GM19239 (cell line): Measurements from ENCODE around the gene SLC45A2.
A peak's percentile ranks its signal among the peaks of the same experiment; 100 is the strongest.
"Not testable (repeated sequence)": the region's sequence is repeated elsewhere in the genome, so short reads cannot be mapped to it uniquely, and the experiment has no call there.

Source experiments
- DNase-seq: peaks from one replicate; pipeline ENCODE4 v3.0.0; 2011; ENCODE audit warnings: low spot score; ENCODE audit not compliant: insufficient read length
- FAIRE-seq: peaks from 2 replicates; lab custom pipeline; 2011; peaks lifted over from hg19 to GRCh38; lab: Jason Lieb, UNC

The SLC45A2 gene

DNA sequence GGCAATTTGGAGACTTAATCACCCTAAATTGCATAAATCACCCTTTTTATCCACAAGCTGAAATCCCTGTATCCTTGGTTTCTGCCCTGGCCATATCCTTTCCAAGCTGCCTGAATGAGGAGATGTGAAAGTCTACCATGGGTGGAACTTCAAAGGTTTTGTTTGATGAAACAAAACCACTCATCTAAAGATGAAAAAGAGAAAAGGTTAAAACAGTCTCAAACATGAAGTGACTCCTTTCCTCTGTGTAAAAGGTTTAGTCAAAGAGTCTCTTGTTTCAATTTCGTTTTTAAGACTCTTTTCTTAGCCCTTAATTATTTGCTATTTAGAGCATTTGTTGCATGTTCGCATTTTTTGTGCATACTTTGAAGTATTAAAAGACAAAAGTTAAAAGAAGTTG, 11.2 kb downstream of the SLC45A2 start:
- FAIRE-seq (peak; percentile 56), DNase-seq (no peak)

DNA sequence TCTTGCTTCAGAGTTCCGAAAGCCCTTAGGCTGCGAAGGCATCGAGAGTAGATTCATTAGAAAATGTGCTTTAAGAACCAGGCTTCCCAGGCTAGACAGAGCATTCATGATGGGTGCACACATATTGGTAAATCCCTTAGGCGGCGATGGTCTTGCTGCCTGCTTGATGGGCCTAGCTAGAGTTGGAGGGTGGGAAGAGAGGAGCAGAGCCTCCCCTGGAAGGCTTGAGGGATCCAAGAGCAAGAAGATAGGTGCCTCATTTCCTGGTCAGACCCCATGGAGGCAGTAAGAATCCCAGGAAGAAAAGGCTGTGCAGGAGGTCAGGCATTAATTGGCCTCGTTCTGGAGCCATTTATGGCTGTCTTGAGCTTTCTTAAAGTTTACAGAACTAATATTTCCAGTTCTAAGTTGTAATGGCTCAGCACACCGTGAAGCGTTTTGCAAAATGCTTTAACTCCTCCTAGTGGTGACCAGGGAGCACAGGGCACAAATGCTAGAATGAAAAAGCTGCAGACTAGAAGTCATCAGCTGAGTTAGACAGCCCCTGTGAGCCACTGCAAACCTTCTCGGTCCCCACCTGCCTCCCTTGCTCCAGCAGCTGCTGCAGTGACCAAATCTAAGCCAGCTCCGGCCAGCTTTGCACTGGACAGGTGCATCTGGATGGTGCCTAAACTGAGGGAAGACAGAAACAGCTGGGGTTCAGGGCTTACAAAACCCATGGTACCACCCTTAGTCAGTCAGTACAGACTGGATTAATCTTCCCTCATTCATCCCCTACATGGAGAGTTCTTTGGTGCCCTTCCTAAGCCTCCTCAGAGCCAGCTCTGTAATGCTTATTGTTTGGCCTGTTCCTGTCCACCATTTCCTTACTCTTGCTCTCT, 14.7 kb downstream of the SLC45A2 start:
- peak; percentile 61 for FAIRE-seq

DNA sequence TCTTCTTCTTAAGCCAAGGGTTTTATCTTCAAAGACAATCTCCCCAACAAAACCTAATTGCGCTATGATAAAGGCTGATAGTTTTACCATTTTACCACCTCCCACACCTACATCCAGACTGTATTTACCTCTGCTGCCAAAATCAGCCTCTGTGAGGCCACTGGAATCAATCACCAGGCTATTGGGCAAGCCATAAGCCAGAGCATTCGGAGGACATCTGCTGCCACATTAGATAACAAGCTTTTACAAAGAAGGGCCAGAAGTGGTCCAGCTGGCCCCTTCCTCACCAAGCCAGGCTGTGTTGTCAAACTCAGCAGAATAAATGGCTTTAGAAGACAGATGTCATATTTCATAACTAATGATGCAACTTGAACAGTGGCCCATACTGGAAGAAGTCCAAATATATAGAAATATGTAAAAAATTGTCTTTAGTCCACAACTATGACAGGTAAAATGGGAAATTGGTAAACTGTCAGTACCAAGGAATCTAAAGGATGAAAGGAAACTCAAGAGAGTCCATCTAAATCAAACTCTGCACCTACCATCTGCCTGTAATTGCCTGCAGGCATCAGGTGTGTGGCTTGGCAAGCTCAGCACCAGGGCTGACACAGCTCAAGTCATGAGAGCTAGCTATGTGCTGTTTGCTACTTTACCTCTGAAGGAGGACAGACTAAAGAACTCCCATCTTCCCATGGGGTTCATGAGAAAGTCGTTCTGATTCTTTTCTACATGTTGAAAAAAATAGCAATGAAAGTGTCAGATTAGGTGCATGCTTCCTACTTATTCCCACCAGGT, 16.1 kb downstream of the SLC45A2 start:
- no peak for FAIRE-seq
- no peak for DNase-seq

More for the DNA sequence above, 14.7 kb downstream of the SLC45A2 start:
- peak; percentile 42 for DNase-seq

DNA sequence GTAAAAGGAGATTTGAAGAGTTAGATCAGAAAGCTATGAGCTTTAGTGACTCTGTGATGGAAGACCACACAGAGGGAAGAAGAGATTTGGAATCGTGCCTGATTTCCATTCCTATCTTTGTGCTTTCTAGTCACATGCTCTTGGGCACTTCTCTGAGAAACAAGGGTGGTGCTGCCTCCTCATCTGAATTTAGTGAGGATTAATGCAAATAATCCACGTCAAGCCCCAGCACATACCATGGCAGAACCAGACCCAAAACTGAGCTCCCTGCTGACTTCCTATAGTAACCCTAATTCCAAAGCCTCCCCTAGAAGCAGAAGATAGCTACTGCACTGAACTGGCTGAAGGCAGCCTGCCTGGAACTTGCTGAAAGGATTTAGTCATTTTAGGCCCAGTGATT, 17.7 kb downstream of the SLC45A2 start:
- FAIRE-seq (no peak), DNase-seq (no peak)

DNA sequence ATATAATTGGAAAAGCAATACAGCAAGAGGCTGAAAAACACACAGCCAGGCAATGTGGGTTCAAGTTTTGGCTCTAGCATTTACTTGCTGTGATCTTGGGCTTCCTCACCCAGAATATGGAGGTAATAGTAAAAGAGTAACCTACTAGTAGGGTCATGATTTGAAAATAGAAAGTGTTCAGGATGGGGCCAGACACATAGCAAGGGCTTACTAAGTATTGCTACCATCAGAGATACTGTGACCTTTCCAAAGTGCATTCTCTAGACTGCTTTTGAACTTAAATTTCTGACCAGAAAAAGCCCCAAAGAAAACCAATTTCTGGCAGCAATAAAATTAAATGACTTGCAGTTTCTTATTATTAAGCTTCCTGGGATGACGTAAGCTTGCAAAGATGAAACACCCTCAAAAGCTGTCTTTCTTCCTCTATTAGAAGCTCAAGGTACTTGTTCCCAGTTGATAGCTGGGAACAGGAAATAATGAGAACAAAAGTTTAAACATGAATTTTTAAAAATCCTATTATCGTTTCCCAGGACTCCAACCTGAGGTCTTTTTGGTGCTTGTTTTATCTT, 20.3 kb downstream of the SLC45A2 start:
- FAIRE-seq = no peak
- no peak for DNase-seq

DNA sequence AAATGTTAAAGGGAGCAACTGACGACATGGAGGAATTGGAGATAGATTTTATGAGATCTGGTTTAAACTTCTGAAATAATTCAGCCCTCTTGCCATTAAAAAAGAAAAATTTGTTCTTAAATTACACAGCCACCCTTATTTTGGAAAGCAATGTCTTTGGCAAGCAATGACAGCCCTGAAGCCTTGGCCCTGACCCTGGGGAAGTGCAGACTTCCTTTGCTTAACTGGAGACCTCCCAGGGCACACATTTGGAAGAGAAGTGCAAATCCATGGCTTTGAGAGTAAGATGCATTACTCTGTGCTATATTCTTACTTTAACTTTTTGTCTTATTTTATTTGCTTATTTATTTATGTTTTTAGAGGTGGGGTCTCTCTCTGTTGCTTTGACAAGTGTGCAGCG, 26.3 kb downstream of the SLC45A2 start:
- DNase-seq = no peak
- FAIRE-seq = no peak

DNA sequence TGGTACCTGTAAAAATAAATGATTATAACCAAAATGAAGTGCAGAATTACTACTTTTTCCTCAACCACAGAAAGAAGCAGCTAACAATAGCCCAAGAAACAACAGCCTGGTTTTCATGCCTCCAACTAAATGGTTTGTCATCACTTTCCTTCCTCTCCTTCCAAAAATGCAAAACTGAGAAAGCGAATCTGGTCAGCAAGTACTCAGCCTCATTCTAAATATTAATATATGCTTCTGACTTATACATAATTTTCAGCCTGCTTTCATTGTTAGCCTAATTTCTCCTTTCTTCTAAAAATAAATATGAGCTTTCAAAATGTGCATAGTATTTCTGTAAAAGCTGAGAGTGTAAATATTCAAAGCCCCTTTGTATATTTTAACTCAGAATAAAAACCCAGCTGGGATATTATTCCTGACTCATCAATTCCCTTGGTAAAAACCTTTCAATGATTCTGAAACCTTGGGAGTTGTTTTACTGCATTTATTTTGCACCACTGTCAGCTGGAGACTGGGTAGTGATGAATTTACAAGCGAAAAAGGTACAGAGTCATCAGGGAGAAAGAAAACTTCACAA, 26.8 kb downstream of the SLC45A2 start:
- DNase-seq (no peak), FAIRE-seq (no peak)

DNA sequence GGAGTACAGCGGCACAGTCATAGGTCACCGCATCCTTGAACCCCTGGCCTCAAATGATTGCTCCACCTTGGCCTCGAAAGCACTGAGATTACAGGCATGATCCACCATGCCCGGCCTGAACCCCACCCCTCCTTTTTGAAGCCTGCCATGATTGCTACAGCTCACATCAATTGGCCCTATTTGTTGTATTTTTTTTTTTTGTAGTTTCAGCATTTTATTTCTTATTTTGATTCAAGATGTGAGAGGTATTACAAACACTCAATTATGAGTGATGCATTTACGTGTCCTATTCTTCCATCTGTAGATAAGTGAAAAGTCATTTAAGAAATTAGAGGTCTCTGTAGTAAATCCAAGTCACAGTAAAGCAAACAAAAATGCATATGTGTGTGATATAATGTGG, 32.3 kb downstream of the SLC45A2 start:
- DNase-seq = not testable (repeated sequence)
- FAIRE-seq = peak; percentile 57

DNA sequence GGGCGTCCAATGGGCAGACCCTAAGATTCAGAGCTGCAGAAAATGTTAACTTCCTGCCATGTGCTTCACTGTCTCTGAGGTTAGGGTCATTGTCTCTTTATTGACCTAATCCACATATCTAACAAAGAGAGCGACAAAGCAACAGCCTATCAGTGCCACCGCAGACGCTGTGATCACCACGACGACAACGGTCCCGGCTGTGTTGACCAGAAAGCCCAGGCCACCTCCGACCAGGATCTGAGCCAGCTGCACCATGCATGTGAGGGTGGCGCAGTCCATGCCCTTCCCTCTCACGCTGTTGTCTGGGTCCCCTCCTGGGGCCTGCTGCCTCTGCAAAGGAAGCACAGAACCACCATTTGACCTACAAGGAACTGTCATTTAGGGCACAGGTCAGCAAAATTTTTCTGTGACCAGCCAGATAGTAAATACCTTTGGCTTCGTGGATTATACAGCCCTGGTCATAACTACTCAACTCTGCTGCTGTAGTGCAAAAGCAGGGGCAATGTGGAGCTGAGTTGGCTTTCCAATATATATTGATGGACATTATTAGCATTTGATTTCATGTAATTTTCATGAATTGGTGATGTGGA, 39.9 kb downstream of the SLC45A2 start:
- no peak for FAIRE-seq
- DNase-seq = no peak

DNA sequence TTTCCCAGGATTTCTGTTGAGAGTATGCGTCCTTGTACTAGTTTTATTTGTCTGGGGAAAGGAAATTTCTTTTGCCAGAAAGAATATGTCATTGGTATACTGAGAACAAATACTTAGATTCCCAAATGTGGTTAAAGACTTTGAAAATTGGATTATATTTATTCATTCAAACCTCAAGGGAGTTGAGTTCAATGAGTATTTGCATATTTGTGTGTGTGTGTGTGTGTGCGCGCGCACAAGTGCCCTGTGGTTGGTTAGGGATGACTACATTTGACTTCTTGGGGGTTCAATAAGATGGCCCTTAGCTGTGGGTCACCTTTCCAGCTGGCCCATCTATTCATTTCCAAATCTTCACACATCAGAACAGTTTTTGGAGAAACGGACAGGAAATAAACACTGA, 43.4 kb downstream of the SLC45A2 start:
- FAIRE-seq (no peak), DNase-seq (no peak)

DNA sequence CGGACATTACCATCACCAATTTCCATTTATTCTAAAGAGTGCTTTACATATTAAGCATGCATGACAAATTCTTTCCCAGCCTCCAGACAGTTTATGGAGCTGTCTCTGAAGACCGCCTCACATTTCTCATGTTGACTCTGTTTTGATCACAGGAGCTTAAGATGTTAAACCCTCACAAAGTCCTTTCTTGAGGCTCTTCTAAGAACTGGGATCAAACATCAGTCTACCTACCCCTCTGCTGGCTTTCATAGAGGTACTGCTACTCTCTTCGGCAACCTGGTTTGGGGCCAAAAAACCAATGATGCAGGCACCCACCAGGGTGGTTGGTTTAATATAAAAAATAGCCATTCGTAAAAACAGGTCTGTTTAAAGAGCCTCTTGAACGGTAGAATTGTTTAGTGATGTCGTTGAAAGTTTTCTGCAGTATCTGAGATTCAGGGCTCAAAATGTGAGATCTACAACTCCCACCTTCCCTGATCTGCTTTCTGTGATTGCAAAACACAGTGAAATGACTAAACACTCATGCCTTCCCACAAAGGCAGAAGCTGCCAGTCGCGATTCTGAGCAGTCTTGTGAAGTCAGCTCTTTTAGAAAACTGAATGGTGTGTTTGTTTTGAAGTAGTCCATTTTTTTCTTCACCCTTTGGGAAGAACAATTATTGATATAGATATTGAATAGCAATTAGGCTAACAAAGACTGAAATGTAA, 44.8 kb downstream of the SLC45A2 start:
- FAIRE-seq (no peak), DNase-seq (no peak)

DNA sequence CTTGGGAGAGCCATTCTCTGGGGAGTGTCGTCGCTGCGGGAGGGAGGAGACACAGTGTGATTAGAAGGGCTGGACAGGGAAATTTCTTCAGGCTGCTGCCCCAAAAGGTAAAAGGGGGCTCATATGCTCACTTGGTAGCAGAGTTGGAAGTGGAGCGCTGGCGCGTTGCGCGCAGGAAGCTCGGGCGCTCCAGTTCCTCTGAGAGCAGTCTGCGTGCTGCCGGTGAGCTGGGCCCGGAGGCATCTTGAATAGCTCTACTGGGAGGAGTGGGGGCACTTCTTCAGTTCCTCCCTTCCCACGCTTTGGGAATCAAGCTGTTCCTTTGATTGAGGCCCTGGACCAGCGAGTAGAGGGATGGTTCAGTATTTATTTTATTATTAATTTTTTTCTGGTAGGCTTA, 45.6 kb downstream of the SLC45A2 start:
- no peak for DNase-seq
- no peak for FAIRE-seq

DNA sequence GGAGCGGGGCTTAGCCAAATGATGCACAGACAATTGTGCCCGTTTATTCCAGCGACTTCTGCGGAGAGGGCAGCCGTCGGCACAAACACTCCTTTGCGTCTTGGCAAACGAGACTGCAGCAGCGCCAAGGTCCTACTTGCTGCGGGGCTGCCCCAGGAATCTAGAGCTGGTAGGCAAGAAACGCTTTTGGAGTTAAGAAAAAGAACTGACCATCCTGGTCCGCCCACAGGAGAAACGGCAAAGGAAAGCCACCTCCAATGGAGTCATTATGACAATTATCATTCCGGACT, 46.0 kb downstream of the SLC45A2 start:
- no peak for FAIRE-seq
- no peak for DNase-seq

DNA sequence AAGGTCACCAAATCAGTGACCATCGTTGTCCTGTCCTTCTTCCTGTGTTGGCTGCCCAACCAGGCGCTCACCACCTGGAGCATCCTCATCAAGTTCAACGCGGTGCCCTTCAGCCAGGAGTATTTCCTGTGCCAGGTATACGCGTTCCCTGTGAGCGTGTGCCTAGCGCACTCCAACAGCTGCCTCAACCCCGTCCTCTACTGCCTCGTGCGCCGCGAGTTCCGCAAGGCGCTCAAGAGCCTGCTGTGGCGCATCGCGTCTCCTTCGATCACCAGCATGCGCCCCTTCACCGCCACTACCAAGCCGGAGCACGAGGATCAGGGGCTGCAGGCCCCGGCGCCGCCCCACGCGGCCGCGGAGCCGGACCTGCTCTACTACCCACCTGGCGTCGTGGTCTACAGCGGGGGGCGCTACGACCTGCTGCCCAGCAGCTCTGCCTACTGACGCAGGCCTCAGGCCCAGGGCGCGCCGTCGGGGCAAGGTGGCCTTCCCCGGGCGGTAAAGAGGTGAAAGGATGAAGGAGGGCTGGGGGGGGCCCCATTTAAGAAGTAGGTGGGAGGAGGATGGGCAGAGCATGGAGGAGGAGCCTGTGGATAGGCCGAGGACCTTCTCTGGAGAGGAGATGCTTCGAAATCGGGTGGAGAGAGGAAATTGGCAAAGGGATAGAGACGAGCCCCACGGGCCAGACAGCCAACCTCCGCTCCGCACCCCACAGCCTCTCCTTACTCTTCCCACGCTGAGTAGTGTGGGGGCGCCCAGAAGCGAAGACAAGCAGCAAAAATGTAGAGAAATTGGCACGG, 46.6 kb downstream of the SLC45A2 start:
- no peak for DNase-seq
- no peak for FAIRE-seq

DNA sequence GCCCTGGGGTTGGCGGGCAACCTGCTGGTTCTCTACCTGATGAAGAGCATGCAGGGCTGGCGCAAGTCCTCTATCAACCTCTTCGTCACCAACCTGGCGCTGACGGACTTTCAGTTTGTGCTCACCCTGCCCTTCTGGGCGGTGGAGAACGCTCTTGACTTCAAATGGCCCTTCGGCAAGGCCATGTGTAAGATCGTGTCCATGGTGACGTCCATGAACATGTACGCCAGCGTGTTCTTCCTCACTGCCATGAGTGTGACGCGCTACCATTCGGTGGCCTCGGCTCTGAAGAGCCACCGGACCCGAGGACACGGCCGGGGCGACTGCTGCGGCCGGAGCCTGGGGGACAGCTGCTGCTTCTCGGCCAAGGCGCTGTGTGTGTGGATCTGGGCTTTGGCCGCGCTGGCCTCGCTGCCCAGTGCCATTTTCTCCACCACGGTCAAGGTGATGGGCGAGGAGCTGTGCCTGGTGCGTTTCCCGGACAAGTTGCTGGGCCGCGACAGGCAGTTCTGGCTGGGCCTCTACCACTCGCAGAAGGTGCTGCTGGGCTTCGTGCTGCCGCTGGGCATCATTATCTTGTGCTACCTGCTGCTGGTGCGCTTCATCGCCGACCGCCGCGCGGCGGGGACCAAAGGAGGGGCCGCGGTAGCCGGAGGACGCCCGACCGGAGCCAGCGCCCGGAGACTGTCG, 47.3 kb downstream of the SLC45A2 start:
- FAIRE-seq (no peak), DNase-seq (no peak)

DNA sequence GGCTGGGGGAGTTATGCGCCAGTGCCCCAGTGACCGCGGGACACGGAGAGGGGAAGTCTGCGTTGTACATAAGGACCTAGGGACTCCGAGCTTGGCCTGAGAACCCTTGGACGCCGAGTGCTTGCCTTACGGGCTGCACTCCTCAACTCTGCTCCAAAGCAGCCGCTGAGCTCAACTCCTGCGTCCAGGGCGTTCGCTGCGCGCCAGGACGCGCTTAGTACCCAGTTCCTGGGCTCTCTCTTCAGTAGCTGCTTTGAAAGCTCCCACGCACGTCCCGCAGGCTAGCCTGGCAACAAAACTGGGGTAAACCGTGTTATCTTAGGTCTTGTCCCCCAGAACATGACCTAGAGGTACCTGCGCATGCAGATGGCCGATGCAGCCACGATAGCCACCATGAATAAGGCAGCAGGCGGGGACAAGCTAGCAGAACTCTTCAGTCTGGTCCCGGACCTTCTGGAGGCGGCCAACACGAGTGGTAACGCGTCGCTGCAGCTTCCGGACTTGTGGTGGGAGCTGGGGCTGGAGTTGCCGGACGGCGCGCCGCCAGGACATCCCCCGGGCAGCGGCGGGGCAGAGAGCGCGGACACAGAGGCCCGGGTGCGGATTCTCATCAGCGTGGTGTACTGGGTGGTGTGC, 48.0 kb downstream of the SLC45A2 start, which contains the start of gene RXFP3:
Gene RXFP3, plus strand, starts transcription at position 6 of the 636 bp plus-strand sequence. Its CDS starts 355 bp downstream, at position 361.
- DNase-seq = no peak

DNA sequence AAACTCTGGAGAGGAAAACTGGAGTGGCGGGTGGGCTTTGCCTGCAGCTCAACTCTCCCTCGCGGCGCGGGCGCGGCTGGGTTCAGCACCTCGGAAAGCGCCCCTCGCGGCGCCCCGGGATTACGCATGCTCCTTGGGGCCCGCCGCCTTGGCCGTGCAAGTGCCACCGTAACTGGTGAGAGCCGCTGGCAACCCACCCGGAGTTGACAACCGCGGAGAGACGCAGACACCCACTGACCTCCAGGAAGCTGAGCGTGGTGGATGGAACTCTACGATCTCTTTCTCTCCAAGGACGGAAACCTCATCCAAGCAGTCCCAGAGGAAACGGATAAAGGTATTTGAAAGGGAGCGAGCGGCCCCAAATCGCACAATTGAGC, 48.5 kb downstream of the SLC45A2 start:
- FAIRE-seq = no peak
- DNase-seq = peak; percentile 43

More for the DNA sequence above, 48.0 kb downstream of the SLC45A2 start, which contains the start of gene RXFP3:
- FAIRE-seq = no peak

DNA sequence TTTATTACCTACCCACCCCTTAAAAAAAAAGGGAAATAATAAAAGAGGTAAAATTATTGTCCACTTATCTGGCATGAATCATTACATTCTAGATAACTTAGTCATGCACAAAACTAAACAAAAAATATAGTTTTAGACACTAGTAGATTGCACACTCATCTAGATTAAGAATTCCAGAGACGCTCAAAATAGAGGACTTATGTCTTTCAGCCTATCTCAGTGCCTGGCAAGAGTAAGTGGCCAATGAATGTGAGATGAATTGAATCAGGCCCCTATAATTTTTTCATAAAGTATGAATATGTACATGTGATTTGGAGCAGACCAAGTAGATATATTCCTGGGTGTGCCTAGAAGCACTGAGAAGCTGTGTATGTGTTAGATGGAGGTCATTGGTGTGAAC, 50.3 kb downstream of the SLC45A2 start:
- DNase-seq (no peak), FAIRE-seq (no peak)
